Activated naive CD8-positive, alpha-beta T cell treated with anti-CD3 and anti-CD28 coated beads, Interleukin-2, amount 10 ng/mL, durations not matched to agents 7 days and 5 days (primary cell): ENCODE measurements around the gene GNAQ. TPM values are rescaled to one million over a fixed set of nuclear protein-coding genes. Genes with fewer than 3 reads are reported as not detected.
"Not testable (repeated sequence)": the region's sequence is repeated elsewhere in the genome, so short reads cannot be mapped to it uniquely, and the experiment has no call there.

Experiments used
- ATAC-seq: fragments of 150-1000 bp; cut with Tn5 transposase; one replicate; pipeline ENCODE4 v1.10.0; 2021; ENCODE audit warnings: low read depth, moderate library complexity
- POLR2A ChIA-PET: fragments of 350-600 bp; sonication (Branson Sonifier 250); formaldehyde crosslinking; loops from one replicate; lab custom pipeline; 2021; ENCODE audit warnings: antibody characterized with exemption; lab: Charles Lee
- DNase-seq: peaks from one replicate; pipeline ENCODE4 v3.0.0; 2021
- H3K27ac Mint-ChIP-seq: one replicate; pipeline ENCODE4 v1.8.0; 2022; ENCODE audit warnings: mild to moderate bottlenecking, mixed read lengths
- H3K27me3 Mint-ChIP-seq: one replicate; pipeline ENCODE4 v1.8.0; 2022; ENCODE audit warnings: mild to moderate bottlenecking, moderate library complexity, mixed read lengths
- H3K36me3 Mint-ChIP-seq: one replicate; pipeline ENCODE4 v1.8.0; 2021; ENCODE audit warnings: mild to moderate bottlenecking, mixed read lengths
- H3K4me1 Mint-ChIP-seq: one replicate; pipeline ENCODE4 v1.8.0; 2021; ENCODE audit warnings: mixed read lengths
- H3K4me3 Mint-ChIP-seq: one replicate; pipeline ENCODE4 v1.8.0; 2022; ENCODE audit warnings: mild to moderate bottlenecking, moderate library complexity, mixed read lengths
- H3K9me3 Mint-ChIP-seq: one replicate; pipeline ENCODE4 v1.8.0; 2021; ENCODE audit warnings: mixed read lengths
- total RNA-seq, 2 experiments: library from RNA; stranded (reverse); gene quantifications; one replicate each; pipeline ENCODE4 v1.2.3, GENCODE V29; 2021

GNAQ gene
- total RNA-seq, 2 experiments from 2014 or later = 25.5 to 30.4 TPM

- peaks cover 17% of the 10 kb centered on the region for H3K27me3 Mint-ChIP-seq
- H3K4me1 Mint-ChIP-seq, DNase-seq, H3K36me3 Mint-ChIP-seq, H3K27ac Mint-ChIP-seq, ATAC-seq, H3K4me3 Mint-ChIP-seq, H3K9me3 Mint-ChIP-seq: not testable (repeated sequence)
- POLR2A ChIA-PET = interaction anchor here (0.6 kb wide), 1 partner anchor 291 kb away, joined by 5 read pairs; no protein-coding TSS in a partner anchor
Observed at GRCh38 chr9:77690119-77690518, 341.5 kb downstream of the GNAQ start.

- H3K36me3 Mint-ChIP-seq, H3K9me3 Mint-ChIP-seq, H3K27me3 Mint-ChIP-seq, H3K4me1 Mint-ChIP-seq, POLR2A ChIA-PET, H3K27ac Mint-ChIP-seq, H3K4me3 Mint-ChIP-seq, DNase-seq, ATAC-seq: not testable (repeated sequence)
Observed at GRCh38 chr9:77687737-77688136, 343.9 kb downstream of the GNAQ start.

- H3K4me1 Mint-ChIP-seq = no peaks in the 10 kb centered on the region
- no peak overlapping the region for H3K4me3 Mint-ChIP-seq
- peaks cover 4% of the 10 kb centered on the region for H3K27me3 Mint-ChIP-seq
- no peaks in the 10 kb centered on the region for H3K9me3 Mint-ChIP-seq
- H3K27ac Mint-ChIP-seq = no peak overlapping the region
- POLR2A ChIA-PET = no interaction called here
- DNase-seq = no peak
- H3K36me3 Mint-ChIP-seq = no peaks in the 10 kb centered on the region
- no peak for ATAC-seq
Observed at GRCh38 chr9:77680581-77680980, 351.0 kb downstream of the GNAQ start.

GRCh38 chr9:77679661-77680368 is 351.8 kb downstream of the GNAQ start:
- POLR2A ChIA-PET = no interaction called here
- DNase-seq (no peak), ATAC-seq (no peak)
- Mint-ChIP-seq H3K4me3 (no peak overlapping the region), H3K36me3 (no peaks in the 10 kb centered on the region), H3K4me1 (no peaks in the 10 kb centered on the region), H3K9me3 (no peaks in the 10 kb centered on the region), H3K27me3 (peaks cover 4% of the 10 kb centered on the region), H3K27ac (no peak overlapping the region)

- H3K36me3 Mint-ChIP-seq = no peaks in the 10 kb centered on the region
- POLR2A ChIA-PET = no interaction called here
- H3K27me3 Mint-ChIP-seq = peaks cover 4% of the 10 kb centered on the region
- no peaks in the 10 kb centered on the region for H3K9me3 Mint-ChIP-seq
- DNase-seq = no peak
- H3K27ac Mint-ChIP-seq = no peak overlapping the region
- H3K4me3 Mint-ChIP-seq = no peak overlapping the region
- no peak for ATAC-seq
- H3K4me1 Mint-ChIP-seq = no peaks in the 10 kb centered on the region
Observed at GRCh38 chr9:77679088-77679487, 352.5 kb downstream of the GNAQ start.

GRCh38 chr9:77677957-77678535 is 353.6 kb downstream of the GNAQ start:
- Mint-ChIP-seq H3K4me3 (no peak overlapping the region), H3K36me3 (no peaks in the 10 kb centered on the region), H3K9me3 (no peaks in the 10 kb centered on the region), H3K27me3 (peaks cover 2% of the 10 kb centered on the region), H3K27ac (no peak overlapping the region), H3K4me1 (no peaks in the 10 kb centered on the region)
- no peak for ATAC-seq
- POLR2A ChIA-PET = no interaction called here
- no peak for DNase-seq

- Mint-ChIP-seq H3K27me3 (peaks cover 2% of the 10 kb centered on the region), H3K27ac (no peak overlapping the region), H3K9me3 (no peaks in the 10 kb centered on the region), H3K36me3 (no peaks in the 10 kb centered on the region), H3K4me1 (no peaks in the 10 kb centered on the region), H3K4me3 (no peak overlapping the region)
- DNase-seq (no peak), ATAC-seq (no peak)
- POLR2A ChIA-PET = no interaction called here
Observed at GRCh38 chr9:77677397-77677796, 354.2 kb downstream of the GNAQ start.

- no peaks in the 10 kb centered on the region for H3K4me1 Mint-ChIP-seq
- H3K27me3 Mint-ChIP-seq = peaks cover 4% of the 10 kb centered on the region
- no peaks in the 10 kb centered on the region for H3K36me3 Mint-ChIP-seq
- no peak for ATAC-seq
- H3K27ac Mint-ChIP-seq = no peak overlapping the region
- H3K9me3 Mint-ChIP-seq = no peaks in the 10 kb centered on the region
- no peak for DNase-seq
- H3K4me3 Mint-ChIP-seq = no peak overlapping the region
- POLR2A ChIA-PET = no interaction called here
Observed at GRCh38 chr9:77673941-77674791, 357.4 kb downstream of the GNAQ start.

- ATAC-seq (no peak), DNase-seq (no peak)
- no peak overlapping the region for H3K4me3 Mint-ChIP-seq
- no peaks in the 10 kb centered on the region for H3K36me3 Mint-ChIP-seq
- no peak overlapping the region for H3K27ac Mint-ChIP-seq
- H3K27me3 Mint-ChIP-seq = peaks cover 4% of the 10 kb centered on the region
- POLR2A ChIA-PET = no interaction called here
- no peaks in the 10 kb centered on the region for H3K9me3 Mint-ChIP-seq
- no peaks in the 10 kb centered on the region for H3K4me1 Mint-ChIP-seq
Observed at GRCh38 chr9:77672183-77672582, 359.4 kb downstream of the GNAQ start.

GRCh38 chr9:77667151-77667550 is 364.5 kb downstream of the GNAQ start:
- H3K4me1 Mint-ChIP-seq = no peaks in the 10 kb centered on the region
- ATAC-seq = no peak
- no peaks in the 10 kb centered on the region for H3K36me3 Mint-ChIP-seq
- no peak overlapping the region for H3K4me3 Mint-ChIP-seq
- DNase-seq = no peak
- POLR2A ChIA-PET = no interaction called here
- H3K27me3 Mint-ChIP-seq = peaks cover 22% of the 10 kb centered on the region
- H3K27ac Mint-ChIP-seq = no peak overlapping the region
- no peaks in the 10 kb centered on the region for H3K9me3 Mint-ChIP-seq

Other genes starting within 250 kb of the GNAQ start
- 10 to 100 TPM; 48.9 to 54.8 TPM for gene CEP78, start 204.3 kb upstream of the GNAQ start, total RNA-seq